HG02884 (cell line): ENCODE measurements around the gene SMARCB1.

ENCODE experiments used
- ATAC-seq: cut with Tn5 transposase; IDR thresholded peaks from one replicate; pipeline ENCODE4 v1.9.1; 2021; ENCODE audit warnings: mild to moderate bottlenecking, moderate library complexity; ENCODE audit not compliant: unreplicated experiment

SMARCB1 gene

GRCh38 chr22:23760056-23760455 is 26.7 kb upstream of the SMARCB1 start:
- ATAC-seq = no peak

GRCh38 chr22:23762842-23763578 is 23.8 kb upstream of the SMARCB1 start, which contains the start of gene C22orf15:
TSS of gene C22orf15 (plus strand) at chr22:23762990. CDS start at chr22:23763307, 317 bp downstream.
- no peak for ATAC-seq

- ATAC-seq = no peak
Observed at GRCh38 chr22:23763579-23763945, 23.2 kb upstream of the SMARCB1 start.

- no peak for ATAC-seq
Observed at GRCh38 chr22:23763954-23764353, 22.8 kb upstream of the SMARCB1 start.

- ATAC-seq = no peak
Observed at GRCh38 chr22:23764899-23765881, 21.6 kb upstream of the SMARCB1 start.

GRCh38 chr22:23767303-23767672 is 19.5 kb upstream of the SMARCB1 start:
- ATAC-seq = no peak

GRCh38 chr22:23767673-23768548 is 18.9 kb upstream of the SMARCB1 start, which contains the start of gene CHCHD10:
TSS of gene CHCHD10 (minus strand) at chr22:23767972. CDS start at chr22:23767874, 98 bp downstream.
- no peak for ATAC-seq

GRCh38 chr22:23769321-23769965 is 17.3 kb upstream of the SMARCB1 start:
- ATAC-seq = no peak

- no peak for ATAC-seq
Observed at GRCh38 chr22:23772315-23772648, 14.5 kb upstream of the SMARCB1 start.

- ATAC-seq = no peak
Observed at GRCh38 chr22:23772649-23773473, 13.9 kb upstream of the SMARCB1 start, which contains the start of gene MMP11. TSS of gene MMP11 (plus strand) at chr22:23772849. CDS start at chr22:23772871, 22 bp downstream.

GRCh38 chr22:23773483-23774113 is 13.2 kb upstream of the SMARCB1 start:
- no peak for ATAC-seq

- no peak for ATAC-seq
Observed at GRCh38 chr22:23774114-23774921, 12.4 kb upstream of the SMARCB1 start.

GRCh38 chr22:23774922-23775436 is 11.8 kb upstream of the SMARCB1 start:
- ATAC-seq = no peak

GRCh38 chr22:23775779-23776375 is 10.9 kb upstream of the SMARCB1 start:
- no peak for ATAC-seq

- no peak for ATAC-seq
Observed at GRCh38 chr22:23777776-23778576, 8.8 kb upstream of the SMARCB1 start.

- no peak for ATAC-seq
Observed at GRCh38 chr22:23778577-23778900, 8.2 kb upstream of the SMARCB1 start.

GRCh38 chr22:23779083-23779482 is 7.7 kb upstream of the SMARCB1 start:
- no peak for ATAC-seq
